KMS-11 (cell line): Measurements from ENCODE around the gene PCCA.

Experiments used
- H2AFZ ChIP-seq: fragments of 200-600 bp; sonication (generic); 2 replicates; pipeline ENCODE4 v1.6.1; 2016; ENCODE audit warnings: antibody characterized with exemption, mixed run types, low read depth
- H3K27ac ChIP-seq: fragments of 200-600 bp; sonication (generic); 2 replicates; pipeline ENCODE4 v1.6.1; 2016; ENCODE audit warnings: mild to moderate bottlenecking, mixed run types
- H3K27me3 ChIP-seq: fragments of 200-600 bp; sonication (generic); 2 replicates; pipeline ENCODE4 v1.6.1; 2017; ENCODE audit warnings: mild to moderate bottlenecking, low read depth, mixed run types, moderate library complexity; ENCODE audit not compliant: insufficient read depth
- H3K36me3 ChIP-seq: fragments of 200-600 bp; sonication (generic); 2 replicates; pipeline ENCODE4 v1.6.1; 2017; ENCODE audit warnings: mild to moderate bottlenecking, mixed run types; ENCODE audit not compliant: insufficient read depth
- H3K4me1 ChIP-seq: fragments of 200-600 bp; sonication (generic); 2 replicates; pipeline ENCODE4 v1.6.1; 2016; ENCODE audit warnings: mild to moderate bottlenecking, low read depth, mixed run types; ENCODE audit not compliant: poor library complexity, severe bottlenecking
- H3K4me2 ChIP-seq: fragments of 200-600 bp; sonication (generic); 2 replicates; pipeline ENCODE4 v1.7.0; 2016; ENCODE audit warnings: mild to moderate bottlenecking, mixed run types
- H3K4me3 ChIP-seq: fragments of 200-600 bp; sonication (generic); IDR thresholded peaks from 2 replicates; pipeline ENCODE4 v1.6.1; 2017; ENCODE audit warnings: low read depth, low read length, mixed read lengths; ENCODE audit not compliant: insufficient read depth
- H3K79me2 ChIP-seq: fragments of 200-600 bp; sonication (generic); 2 replicates; pipeline ENCODE4 v1.6.1; 2016; ENCODE audit warnings: low read depth, mixed run types; ENCODE audit not compliant: insufficient read depth
- H3K9ac ChIP-seq: fragments of 200-600 bp; sonication (generic); 2 replicates; pipeline ENCODE4 v1.6.1; 2016; ENCODE audit warnings: mild to moderate bottlenecking, mixed run types
- H4K20me1 ChIP-seq: fragments of 200-600 bp; sonication (generic); 2 replicates; pipeline ENCODE4 v1.6.1; 2016; ENCODE audit warnings: mild to moderate bottlenecking, mixed run types; ENCODE audit not compliant: insufficient read depth
- TF ChIP-seq, protein P1 (sequence below): fragments of 200-600 bp; sonication (generic); conservative IDR thresholded peaks from 2 replicates; pipeline ENCODE4 v1.6.1; 2017; ENCODE audit warnings: low read depth, mild to moderate bottlenecking, antibody characterized with exemption, low read length, moderate library complexity, mixed read lengths

PCCA gene

GRCh38 chr13:100544866-100545683 is 456.2 kb downstream of the PCCA start:
- Histone ChIP-seq H3K4me1 (peaks cover 26% of the 10 kb centered on the region), H3K36me3 (no peaks in the 10 kb centered on the region), H3K27ac (no peak overlapping the region), H3K79me2 (no peaks in the 10 kb centered on the region), H3K4me3 (no peak overlapping the region), H3K4me2 (no peak overlapping the region), H2AFZ (no peak overlapping the region), H4K20me1 (no peaks in the 10 kb centered on the region), H3K27me3 (no peaks in the 10 kb centered on the region), H3K9ac (no peak overlapping the region)
- TF ChIP-seq, protein P1, sequence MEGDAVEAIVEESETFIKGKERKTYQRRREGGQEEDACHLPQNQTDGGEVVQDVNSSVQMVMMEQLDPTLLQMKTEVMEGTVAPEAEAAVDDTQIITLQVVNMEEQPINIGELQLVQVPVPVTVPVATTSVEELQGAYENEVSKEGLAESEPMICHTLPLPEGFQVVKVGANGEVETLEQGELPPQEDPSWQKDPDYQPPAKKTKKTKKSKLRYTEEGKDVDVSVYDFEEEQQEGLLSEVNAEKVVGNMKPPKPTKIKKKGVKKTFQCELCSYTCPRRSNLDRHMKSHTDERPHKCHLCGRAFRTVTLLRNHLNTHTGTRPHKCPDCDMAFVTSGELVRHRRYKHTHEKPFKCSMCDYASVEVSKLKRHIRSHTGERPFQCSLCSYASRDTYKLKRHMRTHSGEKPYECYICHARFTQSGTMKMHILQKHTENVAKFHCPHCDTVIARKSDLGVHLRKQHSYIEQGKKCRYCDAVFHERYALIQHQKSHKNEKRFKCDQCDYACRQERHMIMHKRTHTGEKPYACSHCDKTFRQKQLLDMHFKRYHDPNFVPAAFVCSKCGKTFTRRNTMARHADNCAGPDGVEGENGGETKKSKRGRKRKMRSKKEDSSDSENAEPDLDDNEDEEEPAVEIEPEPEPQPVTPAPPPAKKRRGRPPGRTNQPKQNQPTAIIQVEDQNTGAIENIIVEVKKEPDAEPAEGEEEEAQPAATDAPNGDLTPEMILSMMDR, result no peak

GRCh38 chr13:100545684-100546061 is 456.8 kb downstream of the PCCA start:
- Histone ChIP-seq H3K4me3 (no peak overlapping the region), H3K9ac (no peak overlapping the region), H3K27me3 (no peaks in the 10 kb centered on the region), H3K79me2 (no peaks in the 10 kb centered on the region), H2AFZ (no peak overlapping the region), H3K36me3 (no peaks in the 10 kb centered on the region), H3K4me1 (peaks cover 26% of the 10 kb centered on the region), H4K20me1 (no peaks in the 10 kb centered on the region), H3K27ac (no peak overlapping the region), H3K4me2 (no peak overlapping the region)
- TF ChIP-seq, protein P1, result no peak

DNA sequence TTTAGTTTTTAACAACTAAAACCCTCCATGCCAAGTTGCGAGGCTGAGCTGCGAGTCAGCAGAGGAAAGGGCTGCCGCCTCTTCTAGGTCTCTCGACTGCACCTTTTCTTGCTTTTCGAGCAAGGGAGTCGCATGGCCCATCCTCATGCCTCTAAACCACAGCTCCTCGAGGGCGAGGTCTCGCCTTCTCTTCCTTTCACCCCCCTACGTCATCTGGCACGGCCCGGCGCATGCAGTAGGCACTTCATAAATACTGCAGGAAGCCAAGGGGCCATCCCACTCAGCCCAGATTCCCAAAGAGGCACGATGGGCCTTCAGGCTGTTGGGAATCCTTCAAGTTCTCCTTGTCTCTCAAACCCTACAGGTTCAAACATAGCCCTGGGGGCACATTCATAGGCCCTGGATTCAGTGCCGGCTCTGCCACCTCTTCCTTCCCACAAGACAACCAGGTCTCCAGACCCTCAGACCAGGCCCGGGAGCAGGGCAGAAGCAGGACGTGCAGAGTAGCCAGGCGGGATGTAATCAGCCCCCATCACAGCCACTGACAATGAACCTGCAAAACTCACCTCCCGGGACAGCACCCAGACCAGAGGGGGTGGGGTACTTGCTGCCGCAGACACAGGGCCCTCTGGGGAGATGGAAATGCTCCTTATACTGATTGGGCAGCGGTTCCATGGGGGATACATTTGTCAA is 458.0 kb downstream of the PCCA start:
- no peak overlapping the region for H3K27ac ChIP-seq
- no peak overlapping the region for H3K9ac ChIP-seq
- no peaks in the 10 kb centered on the region for H3K27me3 ChIP-seq
- no peak overlapping the region for H3K4me3 ChIP-seq
- H2AFZ ChIP-seq, result no peak overlapping the region
- no peaks in the 10 kb centered on the region for H4K20me1 ChIP-seq
- no peak overlapping the region for H3K4me2 ChIP-seq
- TF ChIP-seq, protein P1, result no peak
- H3K36me3 ChIP-seq, result no peaks in the 10 kb centered on the region
- H3K4me1 ChIP-seq, result peaks cover 20% of the 10 kb centered on the region
- no peaks in the 10 kb centered on the region for H3K79me2 ChIP-seq

DNA sequence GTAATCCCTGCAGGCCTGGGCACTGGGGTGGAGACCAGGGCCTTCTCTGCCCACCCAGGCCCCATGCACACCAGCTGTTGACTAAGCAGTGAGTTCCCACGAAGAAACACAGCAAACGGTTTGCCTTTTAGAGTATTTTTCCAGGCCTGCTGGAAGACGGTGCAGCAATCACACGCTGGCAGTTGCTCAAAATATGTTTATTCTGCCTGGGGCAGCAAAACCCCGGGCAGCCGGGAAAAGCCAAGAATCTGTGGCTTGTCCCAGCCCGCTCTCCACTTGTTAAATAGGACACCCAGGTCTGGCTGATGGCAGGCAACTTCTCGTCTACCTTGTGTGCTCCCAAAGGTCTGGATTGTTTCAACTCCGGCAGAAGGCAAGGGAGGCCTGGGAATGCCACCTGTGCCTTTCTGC is 458.9 kb downstream of the PCCA start:
- H3K4me1 ChIP-seq, result peaks cover 12% of the 10 kb centered on the region
- H3K9ac ChIP-seq, result no peak overlapping the region
- TF ChIP-seq, protein P1, result no peak
- no peak overlapping the region for H3K4me3 ChIP-seq
- H2AFZ ChIP-seq, result no peak overlapping the region
- no peaks in the 10 kb centered on the region for H3K36me3 ChIP-seq
- no peak overlapping the region for H3K27ac ChIP-seq
- H3K4me2 ChIP-seq, result no peak overlapping the region
- H4K20me1 ChIP-seq, result no peaks in the 10 kb centered on the region
- H3K27me3 ChIP-seq, result no peaks in the 10 kb centered on the region
- no peaks in the 10 kb centered on the region for H3K79me2 ChIP-seq
